Measurements from ENCODE around the gene TOP1.

DNA sequence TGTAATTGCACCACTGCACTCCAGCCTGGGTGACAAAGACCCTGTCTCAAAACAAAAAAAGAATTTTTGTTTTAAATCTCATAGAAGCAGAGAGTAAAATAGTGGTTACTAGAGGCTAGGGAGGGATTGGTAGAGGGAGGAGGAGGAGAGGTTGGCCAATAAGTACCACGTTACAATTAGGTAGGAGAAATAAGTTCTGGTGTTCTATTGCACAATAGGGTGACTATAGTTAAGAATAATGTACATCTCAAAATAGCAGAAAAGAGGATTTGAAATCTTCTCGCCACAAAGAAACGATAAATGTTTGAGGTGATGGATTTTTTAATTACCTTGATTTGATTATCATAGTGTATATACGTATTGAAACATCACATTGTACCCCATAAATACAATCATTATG is 27.1 kb upstream of the TOP1 start:
- no peak for TF ChIP-seq GATA2 (CRISPR knock-in tag; IDR thresholded peaks at IDR 0.05)
- TF ChIP-seq, protein P1, sequence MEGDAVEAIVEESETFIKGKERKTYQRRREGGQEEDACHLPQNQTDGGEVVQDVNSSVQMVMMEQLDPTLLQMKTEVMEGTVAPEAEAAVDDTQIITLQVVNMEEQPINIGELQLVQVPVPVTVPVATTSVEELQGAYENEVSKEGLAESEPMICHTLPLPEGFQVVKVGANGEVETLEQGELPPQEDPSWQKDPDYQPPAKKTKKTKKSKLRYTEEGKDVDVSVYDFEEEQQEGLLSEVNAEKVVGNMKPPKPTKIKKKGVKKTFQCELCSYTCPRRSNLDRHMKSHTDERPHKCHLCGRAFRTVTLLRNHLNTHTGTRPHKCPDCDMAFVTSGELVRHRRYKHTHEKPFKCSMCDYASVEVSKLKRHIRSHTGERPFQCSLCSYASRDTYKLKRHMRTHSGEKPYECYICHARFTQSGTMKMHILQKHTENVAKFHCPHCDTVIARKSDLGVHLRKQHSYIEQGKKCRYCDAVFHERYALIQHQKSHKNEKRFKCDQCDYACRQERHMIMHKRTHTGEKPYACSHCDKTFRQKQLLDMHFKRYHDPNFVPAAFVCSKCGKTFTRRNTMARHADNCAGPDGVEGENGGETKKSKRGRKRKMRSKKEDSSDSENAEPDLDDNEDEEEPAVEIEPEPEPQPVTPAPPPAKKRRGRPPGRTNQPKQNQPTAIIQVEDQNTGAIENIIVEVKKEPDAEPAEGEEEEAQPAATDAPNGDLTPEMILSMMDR (IDR thresholded peaks at IDR 0.05), result no peak
- no peak for TF ChIP-seq RCOR1 (IDR thresholded peaks at IDR 0.05; ENCODE audit: low read length)
- TF ChIP-seq NFIC (IDR thresholded peaks at IDR 0.05; ENCODE audit: borderline replicate concordance), result no peak
- no peak for TF ChIP-seq CHD2 (IDR thresholded peaks at IDR 0.05; ENCODE audit: low read length, partially characterized antibody)
